Fibroblast of mammary gland (primary cell): ENCODE data around the gene SURF4.
"Not testable (repeated sequence)": the region's sequence is repeated elsewhere in the genome, so short reads cannot be mapped to it uniquely, and the experiment has no call there.

ENCODE experiments used
- DNase-seq: peaks from one replicate; pipeline ENCODE4 v3.0.0-alpha.2; 2010; ENCODE audit warnings: low read depth
- H3K4me3 ChIP-seq: 2 replicates; pipeline ENCODE4 v1.5.1; 2011; ENCODE audit warnings: low read depth, mild to moderate bottlenecking, low read length, moderate library complexity; ENCODE audit not compliant: control insufficient read depth
- CTCF ChIP-seq: conservative IDR thresholded peaks from 2 replicates; pipeline ENCODE4 v1.5.1; 2011; ENCODE audit warnings: low read depth, low read length, inconsistent platforms; ENCODE audit not compliant: control insufficient read depth, insufficient read depth

The SURF4 gene

GRCh38 chr9:133321411-133321935 lies 54.4 kb downstream of the SURF4 start:
- TF ChIP-seq CTCF = no peak
- DNase-seq = no peak
- no peak overlapping the region for H3K4me3 ChIP-seq

- DNase-seq = no peak
- no peak overlapping the region for H3K4me3 ChIP-seq
- no peak for TF ChIP-seq CTCF
Observed at GRCh38 chr9:133320421-133320881, 55.4 kb downstream of the SURF4 start.

GRCh38 chr9:133317551-133317950 lies 58.3 kb downstream of the SURF4 start:
- DNase-seq, H3K4me3 ChIP-seq: not testable (repeated sequence)

- TF ChIP-seq CTCF = no peak
- no peak for DNase-seq
Observed at GRCh38 chr9:133315997-133316396, 59.9 kb downstream of the SURF4 start.

More at GRCh38 chr9:133315997-133316396, 59.9 kb downstream of the SURF4 start:
- H3K4me3 ChIP-seq = no peak overlapping the region
